Activated CD8-positive, alpha-beta memory T cell treated with anti-CD3 and anti-CD28 coated beads, Interleukin-2, amount 50 U/mL, for 48 hours (primary cell): ENCODE measurements around the gene PRKCA.
"Not testable (repeated sequence)": the region's sequence is repeated elsewhere in the genome, so short reads cannot be mapped to it uniquely, and the experiment has no call there.

Experiments used
- DNase-seq: peaks from one replicate; pipeline ENCODE4 v3.0.0-alpha.2; 2020

Gene PRKCA

DNA sequence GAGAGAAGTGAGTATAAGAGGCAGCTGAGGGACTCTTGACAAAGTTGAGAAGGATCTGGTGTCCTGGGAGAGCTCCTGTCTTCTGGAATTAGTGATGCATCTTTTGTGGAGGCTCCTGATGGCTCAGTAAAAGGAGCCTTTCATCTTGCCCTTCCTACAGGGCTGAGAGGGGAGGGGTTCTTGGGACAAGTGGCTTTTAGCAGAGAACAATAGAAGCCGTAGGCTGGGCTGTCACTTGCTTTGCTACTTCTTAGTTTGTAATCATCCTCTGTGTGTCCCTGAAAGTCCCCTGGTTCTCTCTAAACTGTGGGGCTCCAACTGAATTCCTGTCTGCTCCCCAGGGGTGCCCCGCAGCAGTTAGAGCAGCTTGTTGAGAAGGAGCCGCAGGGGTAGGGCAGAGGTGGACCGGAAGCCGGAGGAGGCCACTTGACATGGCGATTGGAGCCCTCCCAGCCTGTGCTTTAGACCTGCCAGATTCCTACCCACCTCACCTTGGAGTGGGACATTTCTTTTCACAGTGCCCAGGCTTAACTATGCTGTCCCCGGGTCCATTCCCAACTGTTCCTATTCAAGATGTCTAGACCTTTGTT, 85.1 kb downstream of the PRKCA start:
- DNase-seq, result no peak

DNA sequence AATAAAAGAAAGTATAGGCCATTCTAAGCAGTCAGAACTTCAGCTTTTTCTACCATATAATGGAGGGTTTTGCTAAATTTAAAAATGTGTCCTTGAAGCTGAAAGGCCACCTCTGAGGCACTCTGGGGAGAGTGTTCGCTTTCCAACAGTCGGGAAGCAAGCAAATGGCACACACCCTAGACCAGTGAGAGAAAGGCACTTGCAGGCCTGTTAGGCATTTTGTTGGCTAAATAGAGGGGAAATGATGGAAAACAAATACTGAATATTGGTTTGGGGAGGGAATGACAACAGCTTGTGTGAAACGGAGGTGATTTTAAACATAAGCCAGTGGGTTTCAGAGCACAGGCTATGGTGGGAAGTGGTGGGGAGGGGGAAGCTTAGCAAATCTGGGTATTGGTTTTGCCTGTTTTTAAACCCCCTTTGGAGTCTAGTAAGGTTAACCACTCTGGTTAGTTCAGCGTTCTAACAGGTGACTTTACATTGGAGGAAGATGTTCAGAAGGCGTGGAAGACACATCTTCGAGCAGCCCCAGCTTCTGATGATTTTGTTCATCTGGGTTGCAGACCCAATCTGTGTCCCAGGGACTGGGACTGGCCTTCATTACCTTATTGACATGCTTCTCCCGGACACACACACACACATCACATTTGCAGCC, 90.5 kb downstream of the PRKCA start:
- no peak for DNase-seq

DNA sequence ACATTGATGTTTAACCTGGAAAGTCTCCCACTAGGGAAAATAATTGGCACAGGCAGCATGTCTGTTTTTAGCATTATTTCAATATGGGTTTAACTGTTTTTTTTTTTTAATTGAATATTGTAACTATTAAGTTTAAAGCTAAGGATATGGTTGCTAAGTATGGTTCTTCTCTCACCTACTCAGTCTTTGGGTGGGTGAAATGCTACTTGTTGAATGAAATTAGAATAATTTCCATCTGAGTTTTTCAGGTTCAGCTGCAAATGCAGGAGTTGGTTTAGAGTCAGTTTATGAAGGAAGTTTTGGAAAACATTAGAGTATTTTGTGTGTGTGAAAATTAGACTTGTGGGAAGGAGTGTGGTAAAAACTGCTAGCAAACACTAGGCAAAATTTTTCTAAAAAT, 93.5 kb downstream of the PRKCA start:
- no peak for DNase-seq

DNA sequence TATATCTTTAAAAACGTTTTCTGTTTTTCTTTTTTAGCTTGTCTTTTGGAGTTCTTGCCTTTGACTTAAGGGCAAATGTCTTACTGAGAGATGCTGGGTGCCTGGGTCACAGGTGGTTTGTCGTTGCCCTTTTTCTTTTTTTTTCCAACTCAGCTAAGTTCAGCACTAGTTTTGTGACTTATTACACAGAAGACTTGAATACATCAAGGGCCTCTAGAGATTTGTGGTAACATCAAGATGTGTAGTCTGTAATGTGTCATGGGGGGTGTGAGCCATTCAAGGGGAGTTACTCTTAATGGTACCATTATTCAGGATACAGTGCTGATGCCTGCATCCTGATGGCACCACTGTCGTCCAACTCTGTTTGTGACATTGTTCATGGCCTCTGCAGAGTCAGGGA, 95.1 kb downstream of the PRKCA start:
- no peak for DNase-seq

DNA sequence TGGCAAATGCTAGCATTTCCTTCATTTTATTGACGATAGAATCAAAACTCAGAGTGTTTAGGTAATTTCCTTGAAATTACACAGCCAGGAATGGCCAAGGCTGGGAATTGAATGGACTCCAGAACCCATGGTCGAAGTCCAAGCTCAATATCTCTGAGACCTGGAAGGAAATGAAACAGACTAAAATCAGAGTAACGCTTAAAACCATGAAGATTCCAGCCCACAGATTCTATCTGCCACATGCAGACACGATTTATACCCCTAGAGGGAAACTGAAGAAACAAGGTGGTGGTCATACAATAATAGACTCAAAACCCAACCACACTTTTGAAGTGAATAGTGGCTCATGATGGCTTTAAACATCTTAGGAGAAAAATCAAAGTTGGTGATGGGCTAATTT, 95.6 kb downstream of the PRKCA start:
- DNase-seq, result no peak

DNA sequence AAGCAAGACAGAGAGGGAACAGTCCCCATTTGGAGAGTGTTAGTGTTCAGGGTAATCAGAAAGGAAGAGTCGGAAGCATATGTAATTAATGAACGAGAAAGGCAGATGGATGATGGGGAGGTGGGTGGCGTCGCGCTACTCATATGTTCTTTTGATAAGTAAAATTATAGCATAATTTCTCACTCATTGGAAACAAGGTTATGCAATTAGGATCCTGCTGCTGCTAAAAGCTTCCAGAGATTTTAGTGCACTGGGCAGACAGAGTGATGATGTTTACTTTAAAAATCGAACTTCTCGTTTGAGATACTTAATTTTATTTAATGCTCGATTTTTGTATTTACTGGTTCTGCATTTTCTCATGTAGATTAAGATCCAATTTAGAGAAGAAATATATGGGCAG, 96.2 kb downstream of the PRKCA start:
- no peak for DNase-seq

DNA sequence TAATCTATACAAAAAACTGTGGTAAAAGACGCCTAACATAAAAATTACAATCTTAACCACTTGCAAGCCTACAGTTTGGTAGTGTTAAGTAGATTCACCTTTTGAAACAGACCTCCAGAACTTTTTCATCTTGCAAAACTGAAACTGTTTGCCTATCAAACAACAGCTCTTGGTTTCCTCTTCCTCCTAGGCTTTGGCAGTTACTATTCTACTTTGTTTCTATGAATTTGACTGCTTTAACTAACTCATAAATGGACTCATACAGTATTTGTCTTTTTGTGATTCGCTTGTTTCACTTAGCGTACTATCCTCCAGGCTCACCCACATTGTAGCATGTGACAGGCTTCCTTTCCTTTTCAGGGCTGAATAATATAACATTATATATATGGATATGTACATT, 97.0 kb downstream of the PRKCA start:
- no peak for DNase-seq

DNA sequence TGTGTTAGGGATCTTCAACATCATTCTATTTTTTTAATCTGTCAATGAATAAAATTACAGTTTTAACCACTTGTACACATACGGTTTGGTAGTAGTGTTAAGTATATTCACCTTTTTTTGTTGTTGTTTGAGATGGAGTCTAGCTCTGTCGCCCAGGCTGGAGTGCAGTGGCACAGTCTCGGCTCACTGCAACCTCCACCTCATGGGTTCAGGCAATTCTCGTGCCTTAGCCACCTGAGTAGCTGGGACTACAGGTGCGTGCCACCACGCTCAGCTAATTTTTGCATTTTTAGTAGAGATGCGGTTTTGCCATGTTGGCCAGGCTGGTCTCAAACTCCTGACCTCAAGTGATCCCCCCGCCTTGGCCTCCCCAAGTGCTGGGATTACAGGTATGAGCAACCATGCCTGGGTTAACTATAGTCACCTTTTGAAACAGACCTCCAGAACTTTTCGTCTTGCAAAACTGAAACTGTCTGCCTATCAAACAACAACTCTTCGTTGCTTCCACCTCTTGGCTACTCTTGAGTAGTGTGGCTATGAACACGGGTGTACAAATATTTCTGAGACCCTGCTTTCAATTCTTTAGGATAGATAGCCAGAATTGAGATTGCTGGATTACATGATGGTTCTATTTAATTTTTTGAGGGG, 97.8 kb downstream of the PRKCA start:
- not testable (repeated sequence) for DNase-seq

DNA sequence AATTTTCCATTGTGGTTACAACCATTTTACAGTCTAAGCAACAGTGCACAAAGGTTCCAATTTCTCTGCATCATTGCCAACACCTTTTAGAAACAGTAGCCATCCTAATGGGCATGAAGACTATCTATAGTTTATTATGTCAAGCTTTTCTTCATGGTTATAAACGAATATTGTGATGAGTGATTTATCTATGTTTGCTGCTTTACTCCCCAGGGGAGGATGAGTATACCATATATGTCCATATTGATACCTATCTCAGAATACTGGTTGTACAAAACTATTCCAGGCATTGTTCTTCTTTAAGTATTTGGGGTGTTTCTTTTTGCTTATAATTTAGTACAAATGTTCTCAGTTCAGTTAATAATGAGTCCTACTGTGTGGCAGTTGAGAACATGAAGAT, 98.3 kb downstream of the PRKCA start:
- no peak for DNase-seq

DNA sequence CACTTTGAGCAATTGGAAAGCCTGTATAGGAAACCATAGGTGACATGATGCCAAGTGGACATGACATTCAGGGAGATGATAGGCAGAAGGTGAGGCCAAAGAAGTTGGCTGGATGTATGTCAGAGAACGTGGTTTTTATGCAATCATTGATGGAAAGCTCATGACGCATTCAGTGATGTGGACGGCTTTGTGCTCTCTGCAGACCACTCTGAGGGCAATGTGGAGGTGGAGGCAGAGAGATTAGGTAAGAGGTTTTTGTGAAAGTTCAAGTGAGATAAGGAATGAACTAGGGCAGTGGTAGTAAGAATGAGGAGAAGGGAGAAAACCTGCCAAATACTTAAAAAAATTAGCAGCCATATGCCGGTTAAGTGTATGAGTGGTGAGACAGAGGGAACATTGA, 99.0 kb downstream of the PRKCA start:
- DNase-seq, result no peak

DNA sequence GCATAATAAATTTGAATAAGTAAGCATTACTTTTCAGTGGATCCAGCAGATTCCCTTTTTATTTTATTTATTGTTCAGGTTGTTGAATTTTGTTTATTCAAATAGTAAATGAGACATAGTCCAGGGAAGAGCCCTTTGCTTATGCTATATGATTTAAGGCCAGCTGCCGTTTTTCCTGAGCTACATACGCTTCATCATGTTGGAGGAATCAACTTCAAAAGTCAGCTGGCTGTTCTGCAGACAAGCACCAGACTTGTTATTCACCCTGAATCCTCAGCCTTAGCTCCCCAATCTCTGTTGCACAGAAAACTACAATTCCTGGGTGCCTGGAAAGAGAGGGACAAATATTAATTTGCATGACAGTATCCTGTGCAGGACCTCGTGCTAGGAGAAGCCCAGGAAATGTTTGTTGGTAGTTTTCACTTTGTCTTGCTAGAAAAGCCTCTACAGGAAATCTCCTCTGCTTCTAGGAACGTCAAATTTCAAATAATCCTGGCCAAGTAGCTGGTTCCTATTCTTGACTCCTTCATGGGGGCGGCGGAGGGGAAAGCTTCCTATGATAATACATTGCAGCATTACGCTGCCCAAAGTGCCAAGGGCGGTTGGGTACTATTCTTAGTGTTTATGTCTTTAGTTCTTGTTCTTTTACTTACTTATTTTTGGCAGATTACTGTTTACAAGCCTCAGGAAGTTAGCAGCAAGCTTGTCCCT, 101.6 kb downstream of the PRKCA start:
- DNase-seq, result no peak

DNA sequence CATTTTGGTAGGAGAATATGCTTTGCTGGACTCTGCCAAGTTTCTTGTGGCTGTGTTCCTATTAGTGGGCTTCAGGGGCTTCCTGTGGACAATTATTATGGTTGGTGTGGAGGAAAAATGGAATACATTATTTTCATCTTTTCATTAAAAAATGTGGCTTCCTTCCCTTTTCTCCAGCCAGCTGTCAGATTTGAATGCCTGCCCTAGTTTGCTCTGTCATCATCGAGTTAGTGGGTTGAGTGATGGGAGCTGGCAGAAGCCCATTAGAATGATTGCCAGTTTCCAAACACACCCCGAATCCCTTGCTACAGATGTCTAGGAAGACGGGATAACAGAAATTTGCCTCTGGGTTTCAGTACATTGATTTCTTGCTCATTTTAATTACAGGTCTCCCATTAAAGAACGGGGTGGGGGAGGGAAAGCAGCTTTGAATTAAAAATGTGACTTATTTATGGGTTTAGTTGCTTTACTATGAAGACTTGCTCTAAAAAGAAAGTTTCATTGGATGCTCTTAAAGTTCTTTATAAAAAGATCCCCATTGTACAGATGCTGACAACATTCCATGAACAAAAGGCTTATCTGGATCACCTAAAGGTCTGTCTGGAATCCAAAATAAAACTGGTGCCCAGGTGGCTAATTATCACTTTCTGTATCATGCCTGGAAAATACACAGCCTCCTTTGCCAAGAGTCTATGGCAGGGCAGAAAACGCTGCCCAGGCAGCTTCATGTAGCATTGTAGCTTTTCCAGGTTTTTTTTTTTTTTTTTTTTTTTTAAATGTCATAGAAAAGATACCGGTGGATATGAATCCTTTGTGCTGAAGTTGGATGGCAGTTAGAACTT, 103.6 kb downstream of the PRKCA start:
- DNase-seq, result no peak

DNA sequence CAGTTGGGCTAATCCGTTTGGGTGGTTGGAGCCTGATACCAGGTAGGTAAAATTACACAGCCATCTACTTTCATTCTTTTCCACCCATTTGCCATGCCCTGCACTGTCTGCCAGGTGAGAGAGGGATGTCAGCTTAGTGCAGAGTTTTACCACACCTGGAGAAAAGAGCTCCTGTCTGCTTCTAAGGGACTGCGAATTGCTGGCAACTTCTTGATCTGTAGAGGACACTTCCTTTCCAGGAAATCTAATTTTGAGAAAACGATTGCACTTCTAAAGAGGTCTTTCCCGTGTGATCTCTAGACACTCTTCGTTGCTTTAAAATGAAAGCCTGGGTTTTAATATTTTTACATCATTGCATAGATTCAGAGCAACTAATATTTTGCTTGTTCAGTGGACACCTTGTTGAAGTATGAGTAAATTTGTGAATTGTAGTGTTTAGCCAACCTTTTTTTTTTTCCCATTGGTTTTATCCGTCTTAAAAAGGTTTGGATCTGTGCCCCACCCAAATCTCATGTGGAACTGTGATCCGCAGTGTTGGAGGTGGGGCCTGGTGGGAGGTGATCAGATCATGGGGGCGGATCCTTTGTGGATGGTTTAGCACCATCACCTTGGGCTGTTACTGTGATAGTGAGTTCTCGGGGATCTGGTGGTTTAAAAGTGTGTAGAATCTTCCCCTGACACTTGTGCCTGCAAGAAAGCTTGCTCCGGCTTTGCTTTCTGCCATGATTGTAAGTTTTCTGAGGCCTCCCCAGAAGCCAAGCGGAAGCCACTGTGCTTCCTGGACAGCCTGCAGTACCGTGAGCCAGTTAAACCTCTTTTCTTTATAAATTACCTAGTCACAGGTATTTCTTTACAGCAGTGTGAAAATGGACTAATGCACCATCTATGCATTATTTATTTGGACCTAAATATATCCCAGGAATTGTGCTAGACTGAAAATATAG, 104.6 kb downstream of the PRKCA start:
- no peak for DNase-seq

DNA sequence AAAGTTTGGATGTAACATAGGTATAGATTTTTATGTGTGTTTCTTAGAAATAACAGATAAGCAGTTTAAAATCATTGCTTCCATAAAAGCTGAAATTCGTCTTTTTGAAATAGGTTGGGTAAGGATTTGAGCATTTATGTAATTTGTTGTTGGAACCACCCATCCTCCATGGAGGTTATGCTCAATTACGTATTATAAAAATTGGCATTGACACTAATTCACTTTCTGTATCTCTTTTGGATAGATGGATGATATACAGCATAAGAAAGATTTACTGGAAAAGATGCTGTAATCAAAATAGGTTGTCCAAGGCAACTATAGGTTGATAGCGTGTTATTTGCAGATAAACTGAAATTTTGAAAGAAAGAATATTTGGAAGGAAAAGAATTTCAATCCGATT, 105.5 kb downstream of the PRKCA start:
- DNase-seq, result no peak

DNA sequence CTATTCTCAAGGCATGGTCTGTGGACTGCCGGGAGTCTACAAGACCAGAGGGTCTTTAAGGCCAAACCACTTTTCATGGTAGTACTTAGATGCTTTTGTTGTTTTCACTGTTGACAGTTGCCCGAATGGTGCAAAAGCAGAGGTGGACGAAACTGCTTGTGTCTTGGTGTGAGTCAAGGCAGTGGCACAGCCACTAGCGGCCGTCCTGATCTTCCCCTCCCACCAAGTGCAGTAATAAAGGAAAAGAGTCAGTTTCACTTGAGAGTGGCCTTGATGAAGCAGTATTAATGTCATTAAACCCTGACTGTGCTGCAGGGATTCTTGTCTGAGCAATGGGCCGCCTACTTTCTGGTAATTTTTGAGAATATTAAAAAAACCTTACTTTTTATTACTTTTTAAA, 109.1 kb downstream of the PRKCA start:
- no peak for DNase-seq

DNA sequence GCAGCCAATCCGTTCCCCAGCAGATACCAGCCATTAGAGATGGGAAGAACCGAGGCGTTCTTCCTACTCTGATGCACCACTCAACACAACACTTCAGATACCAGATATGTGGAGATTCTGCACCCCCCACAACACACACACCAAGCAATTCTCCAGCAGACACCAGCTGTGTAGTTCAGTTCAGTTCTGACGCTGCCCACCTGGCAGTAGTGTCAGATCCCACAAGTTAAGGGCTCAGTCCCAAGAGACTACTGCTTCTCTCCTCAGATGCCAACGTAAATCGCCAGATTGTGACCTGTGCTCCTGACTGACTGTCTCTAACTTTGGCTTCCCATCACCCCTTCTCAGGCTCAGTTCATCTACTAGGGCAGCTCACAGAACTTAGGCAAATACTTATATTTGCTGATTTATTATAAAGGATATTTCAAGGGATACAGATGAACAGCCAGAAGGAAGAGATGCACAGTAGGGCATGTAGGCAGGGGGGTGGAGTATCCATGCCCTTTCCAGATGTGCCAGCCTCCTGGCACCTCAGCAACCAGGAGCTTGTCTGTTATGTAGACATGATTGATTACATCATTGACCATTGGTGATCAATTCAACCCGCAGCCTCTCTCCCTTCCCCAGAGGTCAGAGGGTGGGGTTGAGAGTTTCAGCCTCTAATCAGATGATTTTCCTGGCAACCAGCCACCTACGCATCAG, 110.6 kb downstream of the PRKCA start:
- DNase-seq, result no peak

DNA sequence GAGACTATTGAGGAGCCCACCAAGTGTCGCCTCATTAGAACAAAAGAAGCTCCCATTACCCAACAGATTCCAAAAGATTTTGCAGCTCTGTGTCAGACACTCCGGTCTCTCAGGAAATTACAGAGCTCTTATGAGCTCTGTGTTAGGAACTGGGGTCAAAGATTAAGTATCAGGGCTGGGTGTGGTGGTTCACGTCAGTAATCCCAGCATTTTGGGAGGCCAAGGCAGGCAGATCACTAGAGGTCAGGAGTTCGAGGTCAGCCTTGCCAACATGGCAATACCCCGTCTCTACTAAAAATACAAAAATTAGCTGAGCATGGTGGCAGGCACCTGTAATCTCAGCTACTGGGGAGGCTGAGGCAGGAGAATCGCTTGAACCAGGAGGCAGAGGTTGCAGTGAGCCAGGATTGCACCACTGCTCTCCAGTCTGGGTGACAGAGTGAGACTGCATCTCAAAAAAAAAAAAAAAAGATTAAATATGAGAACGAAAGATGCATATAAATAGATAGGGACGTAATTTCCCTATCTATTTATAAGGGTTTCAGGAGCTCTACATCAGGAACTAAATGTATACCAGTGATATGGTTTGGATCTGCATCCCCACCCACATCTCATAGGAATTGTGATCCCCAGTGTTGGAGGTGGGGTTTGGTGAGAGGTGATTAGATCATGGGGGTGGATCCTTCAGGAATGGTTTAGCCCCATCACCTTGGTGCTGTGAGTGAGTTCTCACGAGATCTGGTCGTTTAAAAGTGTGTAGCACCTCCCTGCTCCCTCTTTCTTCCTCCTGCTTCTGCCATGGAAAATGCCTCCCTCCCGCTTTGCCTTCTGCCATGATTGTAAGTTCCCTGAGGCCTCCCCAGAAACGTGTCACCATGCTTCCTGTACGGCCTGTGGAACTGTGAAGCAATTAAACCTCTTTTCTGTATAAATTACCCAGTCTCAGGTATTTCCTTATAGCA, 111.4 kb downstream of the PRKCA start:
- DNase-seq, result no peak

DNA sequence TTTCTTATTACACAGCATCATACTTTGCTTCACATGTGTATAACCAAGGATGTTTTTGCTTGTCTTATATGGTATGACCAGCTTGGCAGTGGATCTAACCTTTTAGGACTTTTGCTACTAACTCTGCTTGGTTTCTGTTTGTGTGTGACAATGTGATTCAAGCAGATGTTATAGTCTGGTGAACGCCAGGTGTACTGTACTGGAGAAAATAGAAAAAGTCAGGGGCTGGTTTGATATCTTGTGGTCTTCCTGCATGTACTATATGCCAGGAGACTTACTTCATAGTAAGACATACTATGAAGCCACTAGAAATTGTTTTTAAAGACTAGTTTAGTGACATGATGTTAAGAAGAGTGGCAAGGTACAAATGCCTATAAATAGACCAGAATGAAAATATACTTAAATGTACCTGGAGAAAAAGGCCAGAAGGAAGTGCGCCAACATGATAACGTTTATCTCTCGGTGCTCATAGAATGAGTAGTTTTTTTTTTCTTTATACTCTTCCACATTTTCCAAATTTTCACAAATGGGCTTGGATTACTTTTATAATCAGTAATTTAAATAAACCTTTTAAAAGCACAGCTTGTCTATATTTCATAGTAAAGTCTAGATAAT, 112.3 kb downstream of the PRKCA start:
- no peak for DNase-seq

DNA sequence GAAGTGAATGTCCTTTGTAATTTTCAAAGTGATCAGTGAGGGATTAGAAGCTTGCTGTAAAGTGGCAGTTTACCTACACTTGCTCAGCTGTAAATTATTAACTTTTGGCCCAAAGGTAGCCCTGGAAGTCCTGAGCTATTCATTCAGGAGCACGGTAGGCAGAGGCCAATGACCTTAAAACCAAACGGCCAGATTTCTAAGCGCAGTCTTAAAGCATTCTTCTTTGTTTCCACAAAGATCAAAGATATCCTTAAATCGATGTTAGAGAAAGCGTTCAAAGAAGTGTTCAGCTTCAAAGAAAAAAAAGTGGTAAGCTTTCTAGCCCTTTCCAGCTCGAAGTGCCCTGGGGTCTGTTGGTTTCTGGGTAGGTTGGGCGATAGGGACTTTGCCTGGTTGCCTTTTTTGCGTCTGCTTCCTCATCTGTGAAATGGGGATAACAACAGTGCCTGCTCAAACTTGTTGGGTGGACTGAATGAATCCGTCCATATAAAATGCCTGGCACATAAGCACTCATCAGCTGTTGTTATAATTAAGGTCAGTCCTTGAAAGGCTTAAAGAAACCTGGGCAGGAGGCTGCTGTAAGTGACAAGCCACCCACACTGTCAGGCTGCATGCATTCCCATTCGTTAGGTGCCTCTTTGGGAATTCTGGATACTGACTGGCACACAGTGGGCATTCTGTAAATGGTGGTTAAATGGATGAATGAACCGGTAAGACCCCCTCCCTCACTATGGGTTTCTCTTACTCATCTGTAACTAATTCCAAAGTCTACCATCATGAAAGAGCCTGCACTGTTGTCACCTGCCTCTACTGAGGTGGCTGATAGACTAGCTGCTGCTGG, 113.2 kb downstream of the PRKCA start:
- DNase-seq, result no peak
